ENCODE data around the gene FXYD2. TPM values are rescaled to one million over a fixed set of nuclear protein-coding genes. Genes with fewer than 3 reads are reported as not detected.

FXYD2 gene
- total and polyA plus RNA-seq, 2 of the 13 experiments (the other 11 are each of a cell fraction or from before 2014, with no cell fraction given), result 45.9 to 106 TPM

- TF ChIP-seq PRDM15 (CRISPR knock-in tag; IDR thresholded peaks at IDR 0.05) (no peak), CEBPB (IDR thresholded peaks at IDR 0.05; ENCODE audit: borderline replicate concordance, low read depth, low read length) (peak; percentile 87), FOSL2 (CRISPR knock-in tag; IDR thresholded peaks at IDR 0.05) (no peak), MIER3 (CRISPR knock-in tag; IDR thresholded peaks at IDR 0.05; ENCODE audit: borderline replicate concordance) (no peak), ZNF709 (CRISPR knock-in tag; IDR thresholded peaks at IDR 0.05) (no peak), ZNF770 (CRISPR knock-in tag; IDR thresholded peaks at IDR 0.05) (no peak), NPAS2 (CRISPR knock-in tag; IDR thresholded peaks at IDR 0.05; ENCODE audit: borderline replicate concordance) (no peak), ZNF224 (CRISPR knock-in tag; IDR thresholded peaks at IDR 0.05) (no peak), ZZZ3 (CRISPR knock-in tag; IDR thresholded peaks at IDR 0.05; ENCODE audit: borderline replicate concordance) (no peak), PBX2 (CRISPR knock-in tag; IDR thresholded peaks at IDR 0.05) (no peak), CSRNP1 (CRISPR knock-in tag; IDR thresholded peaks at IDR 0.05) (no peak), WIZ (CRISPR knock-in tag; IDR thresholded peaks at IDR 0.05) (no peak), CREM (IDR thresholded peaks at IDR 0.05) (no peak), CREM (CRISPR knock-in tag; IDR thresholded peaks at IDR 0.05) (no peak), ZNF580 (CRISPR knock-in tag; IDR thresholded peaks at IDR 0.05; ENCODE audit: borderline replicate concordance, low read depth) (no peak), CBX1 (IDR thresholded peaks at IDR 0.05; ENCODE audit: low read depth) (no peak), ZC3H4 (CRISPR knock-in tag; IDR thresholded peaks at IDR 0.05; ENCODE audit: borderline replicate concordance) (no peak), ZNF800 (CRISPR knock-in tag; IDR thresholded peaks at IDR 0.05) (peak; percentile 50; the same call in 1 of the 2 replicates)
Measured at GRCh38 chr11:117824571-117825537, at the start of gene FXYD2 (continued).

Data from HepG2 (cell line).